Hepatocyte (in vitro differentiated cells): ENCODE measurements around the gene RTF1.

Experiments used
- CTCF ChIP-seq: fragments of 200-600 bp; sonication (generic); IDR thresholded peaks from 2 replicates; pipeline ENCODE4 v1.5.1; 2016; ENCODE audit warnings: antibody characterized with exemption, mild to moderate bottlenecking; ENCODE audit not compliant: poor library complexity
- EZH2 ChIP-seq: fragments of 200-600 bp; sonication (generic); IDR thresholded peaks from 2 replicates; pipeline ENCODE4 v1.6.1; 2016; ENCODE audit warnings: antibody characterized with exemption, mild to moderate bottlenecking, borderline replicate concordance

GRCh38 chr15:41480396-41481140, 63.7 kb downstream of the RTF1 start:
- no peak for TF ChIP-seq CTCF
- no peak for TF ChIP-seq EZH2
